ENCODE results near the gene GLCE. TPM values are rescaled to one million over a fixed set of nuclear protein-coding genes. Genes with fewer than 3 reads are reported as not detected.

Gene GLCE
- total RNA-seq, 2 experiments from 2014 or later = 3.8 to 4.0 TPM

GRCh38 chr15:69234676-69235075 lies 74.2 kb downstream of the GLCE start:
- H3K36me3 Mint-ChIP-seq (ENCODE audit: low read depth) = no peaks in the 10 kb centered on the region
- H3K27me3 Mint-ChIP-seq = no peaks in the 10 kb centered on the region
- H3K27ac Mint-ChIP-seq = no peak overlapping the region
- ChIA-PET POLR2A (interaction anchor here (0.6 kb wide), 1 partner anchor 93 kb away, joined by 3 read pairs; no protein-coding TSS in a partner anchor), CTCF (no interaction called here)
- H3K9me3 Mint-ChIP-seq = no peaks in the 10 kb centered on the region
- H3K4me1 Mint-ChIP-seq = no peaks in the 10 kb centered on the region
- no peak overlapping the region for H3K4me3 Mint-ChIP-seq
- no peak for DNase-seq

DNA sequence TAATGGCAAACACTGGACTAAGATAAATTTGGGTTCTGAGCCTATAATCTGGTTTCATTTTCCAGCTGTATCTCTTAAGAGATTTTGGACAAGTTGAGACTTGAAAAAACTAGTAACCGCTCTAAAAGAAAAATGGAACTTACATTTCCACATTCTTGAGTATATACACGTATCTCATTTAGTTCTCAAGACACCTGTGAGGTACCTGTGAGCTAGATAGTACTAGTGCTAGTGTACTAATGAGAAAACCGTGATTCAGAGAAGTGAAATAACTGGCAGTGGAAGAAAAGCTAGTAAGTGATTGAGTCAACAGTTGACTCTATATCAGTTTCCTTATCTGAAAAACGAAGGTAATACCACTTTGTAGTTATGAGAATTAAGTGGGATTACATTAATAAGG lies 76.1 kb downstream of the GLCE start:
- ChIA-PET POLR2A (no interaction called here), CTCF (no interaction called here)
- Mint-ChIP-seq H3K27me3 (no peaks in the 10 kb centered on the region), H3K4me1 (no peaks in the 10 kb centered on the region), H3K4me3 (no peak overlapping the region), H3K36me3 (ENCODE audit: low read depth) (no peaks in the 10 kb centered on the region), H3K9me3 (no peaks in the 10 kb centered on the region), H3K27ac (no peak overlapping the region)
- no peak for DNase-seq

DNA sequence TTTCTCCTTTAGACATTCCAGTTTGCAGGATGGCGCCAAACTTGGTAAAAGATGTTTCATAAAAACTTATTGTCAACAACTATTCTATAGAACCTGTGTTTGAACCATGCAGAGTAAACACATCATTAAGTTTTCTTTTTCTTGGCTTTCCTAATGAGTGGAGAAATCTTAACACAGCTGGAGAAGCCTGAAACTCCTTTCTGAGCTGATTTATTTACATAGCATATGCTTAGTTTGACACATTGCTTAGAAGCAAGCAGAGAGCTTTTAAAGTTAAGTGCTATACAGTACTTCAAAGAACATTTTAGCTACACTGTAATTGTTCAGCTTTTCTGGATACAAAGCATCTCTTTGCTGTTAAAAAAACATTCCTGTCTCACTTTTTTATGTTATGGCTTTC lies 77.3 kb downstream of the GLCE start:
- H3K4me3 Mint-ChIP-seq = no peak overlapping the region
- DNase-seq = no peak
- ChIA-PET POLR2A (no interaction called here), CTCF (interaction anchor here (0.5 kb wide), 1 partner anchor 34 kb away, joined by 3 read pairs; no protein-coding TSS in a partner anchor)
- no peaks in the 10 kb centered on the region for H3K4me1 Mint-ChIP-seq
- no peaks in the 10 kb centered on the region for H3K36me3 Mint-ChIP-seq (ENCODE audit: low read depth)
- H3K9me3 Mint-ChIP-seq = no peaks in the 10 kb centered on the region
- no peak overlapping the region for H3K27ac Mint-ChIP-seq
- no peaks in the 10 kb centered on the region for H3K27me3 Mint-ChIP-seq

DNA sequence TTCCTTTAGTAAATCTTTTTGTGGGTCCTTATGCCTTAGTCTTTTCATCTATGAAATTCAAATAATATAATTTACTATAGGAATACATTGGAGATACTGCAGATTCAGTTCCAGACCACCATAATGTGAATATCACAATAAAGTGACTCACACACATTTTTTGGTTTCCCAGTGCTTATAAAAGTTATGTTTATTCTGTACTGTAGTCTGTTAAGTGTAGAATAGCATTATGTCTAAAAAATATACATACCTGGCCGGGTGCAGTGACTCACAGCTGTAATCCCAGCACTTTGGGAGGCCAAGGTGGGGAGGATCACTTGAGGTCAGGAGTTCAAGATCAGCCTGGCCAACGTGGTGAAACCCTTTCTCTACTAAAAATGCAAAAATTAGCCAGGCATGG lies 84.4 kb downstream of the GLCE start:
- DNase-seq = no peak
- no peaks in the 10 kb centered on the region for H3K27me3 Mint-ChIP-seq
- CTCF ChIA-PET = no interaction called here
- H3K27ac Mint-ChIP-seq = no peak overlapping the region
- H3K4me1 Mint-ChIP-seq = no peaks in the 10 kb centered on the region
- no peaks in the 10 kb centered on the region for H3K9me3 Mint-ChIP-seq
- H3K36me3 Mint-ChIP-seq (ENCODE audit: low read depth) = no peaks in the 10 kb centered on the region
- POLR2A ChIA-PET = no interaction called here
- H3K4me3 Mint-ChIP-seq = no peak overlapping the region

GRCh38 chr15:69253156-69253555 lies 92.7 kb downstream of the GLCE start:
- Mint-ChIP-seq H3K4me3 (no peak overlapping the region), H3K27ac (no peak overlapping the region), H3K36me3 (ENCODE audit: low read depth) (no peaks in the 10 kb centered on the region), H3K4me1 (no peaks in the 10 kb centered on the region), H3K27me3 (no peaks in the 10 kb centered on the region), H3K9me3 (no peaks in the 10 kb centered on the region)
- no peak for DNase-seq
- POLR2A ChIA-PET = no interaction called here
- CTCF ChIA-PET = no interaction called here

GRCh38 chr15:69265347-69265955 lies 105.0 kb downstream of the GLCE start:
- Mint-ChIP-seq H3K27ac (no peak overlapping the region), H3K36me3 (ENCODE audit: low read depth) (no peaks in the 10 kb centered on the region), H3K27me3 (no peaks in the 10 kb centered on the region), H3K4me3 (no peak overlapping the region), H3K9me3 (no peaks in the 10 kb centered on the region), H3K4me1 (no peaks in the 10 kb centered on the region)
- DNase-seq = no peak
- ChIA-PET CTCF (interaction anchor here (1.3 to 1.4 kb wide), 2 partner anchors 206 to 212 kb away, joined by 5 to 8 read pairs; no protein-coding TSS in a partner anchor), POLR2A (no interaction called here)

DNA sequence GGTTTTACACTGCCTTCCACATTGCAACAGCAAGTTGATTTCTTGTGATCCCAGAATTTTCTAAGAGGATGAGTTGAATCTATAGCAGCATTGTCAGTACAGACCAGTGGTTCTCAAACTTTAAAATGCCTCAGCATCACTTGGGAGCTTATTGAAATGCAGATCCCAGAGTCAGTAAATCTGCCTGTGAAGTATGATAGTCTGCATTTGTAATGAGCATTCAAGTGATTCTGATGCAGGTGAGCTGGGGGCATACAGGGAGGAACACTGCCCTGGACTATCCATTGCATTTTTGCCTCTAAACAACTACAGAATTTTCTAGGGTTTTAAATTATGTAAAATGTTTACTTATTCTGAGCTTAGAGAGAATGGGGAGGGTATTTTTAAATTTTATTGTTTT lies 110.8 kb downstream of the GLCE start:
- no peaks in the 10 kb centered on the region for H3K36me3 Mint-ChIP-seq (ENCODE audit: low read depth)
- CTCF ChIA-PET = no interaction called here
- no peak overlapping the region for H3K27ac Mint-ChIP-seq
- H3K27me3 Mint-ChIP-seq = peaks cover 3% of the 10 kb centered on the region
- no peak overlapping the region for H3K4me3 Mint-ChIP-seq
- no peaks in the 10 kb centered on the region for H3K9me3 Mint-ChIP-seq
- H3K4me1 Mint-ChIP-seq = no peaks in the 10 kb centered on the region
- POLR2A ChIA-PET = no interaction called here
- DNase-seq = no peak

DNA sequence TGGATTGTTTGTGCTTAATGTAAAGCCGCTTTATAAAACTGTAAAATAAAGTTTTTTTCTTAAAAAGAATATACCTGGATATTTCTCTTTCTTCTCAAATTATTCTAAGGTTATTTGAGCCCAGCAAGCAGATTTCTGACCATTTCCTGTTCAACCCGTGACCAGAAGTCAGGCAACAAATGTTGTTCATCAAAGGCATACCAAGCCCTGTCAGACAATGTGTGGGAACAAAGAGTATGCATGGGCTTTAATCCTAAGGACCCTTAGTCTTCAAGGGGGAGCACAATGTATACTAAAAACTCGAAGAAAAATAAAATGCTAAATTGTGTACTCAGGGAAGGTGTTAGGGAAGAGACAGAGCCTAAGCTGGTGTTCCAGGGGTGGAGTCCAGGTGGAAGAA lies 111.7 kb downstream of the GLCE start:
- CTCF ChIA-PET = no interaction called here
- no peak overlapping the region for H3K4me3 Mint-ChIP-seq

GRCh38 chr15:69272891-69273290 lies 112.5 kb downstream of the GLCE start:
- Mint-ChIP-seq H3K27ac (no peak overlapping the region), H3K4me3 (no peak overlapping the region), H3K36me3 (ENCODE audit: low read depth) (no peaks in the 10 kb centered on the region), H3K4me1 (no peaks in the 10 kb centered on the region), H3K27me3 (peaks cover 3% of the 10 kb centered on the region), H3K9me3 (no peaks in the 10 kb centered on the region)
- DNase-seq = no peak
- ChIA-PET CTCF (no interaction called here), POLR2A (no interaction called here)

More for the DNA sequence above, 111.7 kb downstream of the GLCE start:
- Mint-ChIP-seq H3K27me3 (peaks cover 3% of the 10 kb centered on the region), H3K4me1 (no peaks in the 10 kb centered on the region), H3K36me3 (ENCODE audit: low read depth) (no peaks in the 10 kb centered on the region), H3K9me3 (no peaks in the 10 kb centered on the region), H3K27ac (no peak overlapping the region)
- POLR2A ChIA-PET = no interaction called here
- DNase-seq = no peak

DNA sequence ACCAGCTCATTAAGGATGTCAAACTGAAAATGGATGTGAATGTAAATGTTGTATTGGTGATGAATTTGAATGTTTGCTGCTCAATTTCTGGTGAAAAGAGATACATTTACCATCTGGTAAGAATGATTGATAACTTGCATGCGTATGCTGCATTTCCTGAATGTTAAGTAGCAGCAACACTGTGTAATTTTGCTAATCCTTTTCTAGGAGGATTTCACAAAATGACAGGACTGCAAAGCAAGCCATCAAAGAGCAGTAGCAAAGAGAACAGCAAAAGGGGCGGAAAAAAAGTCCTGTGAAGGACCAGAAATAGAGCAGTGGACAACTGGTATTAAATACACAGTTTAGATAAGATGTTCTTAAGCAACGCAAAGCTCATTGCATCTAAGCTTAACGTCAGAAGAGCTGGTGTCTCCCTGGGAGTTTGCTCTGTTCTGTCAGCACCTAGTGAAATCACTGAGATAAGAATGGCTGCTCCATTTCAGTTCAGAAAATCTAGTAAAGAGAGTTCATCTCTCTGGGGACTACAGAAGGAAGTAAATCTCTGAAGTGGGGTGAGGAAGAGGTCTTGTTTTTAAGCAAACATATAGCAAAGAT lies 114.7 kb downstream of the GLCE start:
- Mint-ChIP-seq H3K9me3 (no peaks in the 10 kb centered on the region), H3K36me3 (ENCODE audit: low read depth) (no peaks in the 10 kb centered on the region), H3K4me1 (no peaks in the 10 kb centered on the region), H3K27ac (no peak overlapping the region), H3K27me3 (peaks cover 3% of the 10 kb centered on the region), H3K4me3 (no peak overlapping the region)
- CTCF ChIA-PET = no interaction called here
- POLR2A ChIA-PET = no interaction called here
- DNase-seq = no peak

DNA sequence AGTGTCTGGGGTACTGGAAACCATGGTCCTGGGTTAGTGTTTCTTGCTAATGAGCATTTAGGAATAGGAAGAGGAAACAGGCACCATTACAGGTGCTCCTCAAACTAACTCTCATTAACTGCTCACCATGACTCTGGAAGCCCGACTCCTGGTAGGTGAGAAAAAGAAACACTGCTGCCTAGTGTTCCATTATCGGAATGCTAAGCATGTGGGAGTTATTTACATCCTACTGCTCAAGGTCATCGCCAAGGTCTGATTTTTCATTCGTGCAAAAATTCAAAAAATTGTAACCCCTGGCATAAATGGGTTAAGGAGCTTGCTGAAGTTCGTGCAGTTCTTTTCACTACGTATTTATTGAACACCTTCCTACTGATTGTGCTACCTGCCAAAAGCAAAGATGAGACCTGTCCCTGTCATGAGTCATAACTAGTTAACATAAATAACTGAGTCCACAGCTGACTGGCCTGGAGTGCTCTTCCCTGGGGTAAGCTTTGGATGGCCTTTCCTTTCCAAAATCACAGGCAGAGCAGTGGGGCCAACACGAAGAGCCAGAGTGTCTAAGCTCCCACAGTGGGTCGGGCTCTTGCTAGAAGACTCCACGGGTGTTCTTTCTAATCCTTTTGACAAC lies 115.6 kb downstream of the GLCE start:
- ChIA-PET POLR2A (no interaction called here), CTCF (no interaction called here)
- H3K9me3 Mint-ChIP-seq = no peaks in the 10 kb centered on the region
- no peak overlapping the region for H3K4me3 Mint-ChIP-seq
- no peaks in the 10 kb centered on the region for H3K4me1 Mint-ChIP-seq
- DNase-seq = no peak
- peaks cover 3% of the 10 kb centered on the region for H3K27me3 Mint-ChIP-seq
- no peak overlapping the region for H3K27ac Mint-ChIP-seq
- H3K36me3 Mint-ChIP-seq (ENCODE audit: low read depth) = no peaks in the 10 kb centered on the region

DNA sequence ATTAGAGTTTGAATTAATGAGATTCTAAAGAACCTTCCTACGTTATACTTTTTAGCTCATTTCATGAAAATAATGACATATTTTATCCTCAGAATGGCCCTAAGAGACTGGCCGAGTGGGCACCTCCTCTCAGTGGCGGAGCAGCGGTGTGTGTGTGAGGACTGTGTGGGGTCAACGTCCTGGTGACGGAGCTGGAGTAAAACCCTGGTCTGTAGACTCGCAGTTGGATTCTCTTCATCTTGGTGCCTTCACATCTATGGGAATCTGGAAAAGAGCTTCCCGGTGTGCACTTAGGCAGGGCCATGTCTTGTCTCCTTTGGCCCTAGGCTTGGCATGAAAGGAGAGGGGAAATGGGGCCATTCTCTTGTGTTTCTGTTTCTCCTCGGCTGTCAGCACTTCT lies 116.9 kb downstream of the GLCE start:
- no peaks in the 10 kb centered on the region for H3K9me3 Mint-ChIP-seq
- H3K4me1 Mint-ChIP-seq = no peaks in the 10 kb centered on the region
- no peaks in the 10 kb centered on the region for H3K36me3 Mint-ChIP-seq (ENCODE audit: low read depth)
- CTCF ChIA-PET = no interaction called here
- peaks cover 4% of the 10 kb centered on the region for H3K27me3 Mint-ChIP-seq
- POLR2A ChIA-PET = no interaction called here
- no peak for DNase-seq
- H3K4me3 Mint-ChIP-seq = no peak overlapping the region
- H3K27ac Mint-ChIP-seq = no peak overlapping the region

DNA sequence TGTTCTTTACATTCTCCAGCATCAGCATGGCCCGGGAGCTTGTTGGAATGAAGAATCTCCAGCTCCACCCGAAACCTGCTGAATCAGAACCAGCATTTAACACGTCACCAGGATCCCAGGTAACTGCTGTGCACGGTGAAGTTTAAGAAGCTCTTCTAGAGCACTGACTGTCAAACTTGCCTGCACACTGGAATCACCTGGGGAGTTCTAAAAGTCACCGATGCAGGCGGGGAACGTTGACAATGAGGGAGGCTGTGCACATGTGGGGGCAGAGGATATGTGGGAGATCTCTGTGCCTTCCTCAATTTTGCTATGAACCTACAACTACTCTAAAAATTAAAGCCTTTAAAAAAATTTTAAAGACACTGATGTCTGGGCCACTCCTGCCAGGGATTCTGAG lies 119.2 kb downstream of the GLCE start:
- Mint-ChIP-seq H3K27ac (no peak overlapping the region), H3K4me3 (no peak overlapping the region), H3K4me1 (no peaks in the 10 kb centered on the region), H3K27me3 (peaks cover 4% of the 10 kb centered on the region), H3K36me3 (ENCODE audit: low read depth) (no peaks in the 10 kb centered on the region), H3K9me3 (no peaks in the 10 kb centered on the region)
- no peak for DNase-seq
- POLR2A ChIA-PET = no interaction called here
- CTCF ChIA-PET = no interaction called here

- CTCF ChIA-PET = no interaction called here
- H3K27me3 Mint-ChIP-seq = peaks cover 1% of the 10 kb centered on the region
- H3K9me3 Mint-ChIP-seq = no peaks in the 10 kb centered on the region
- no peaks in the 10 kb centered on the region for H3K4me1 Mint-ChIP-seq
- no peak for DNase-seq
- POLR2A ChIA-PET = no interaction called here
- no peaks in the 10 kb centered on the region for H3K36me3 Mint-ChIP-seq (ENCODE audit: low read depth)
- no peak overlapping the region for H3K4me3 Mint-ChIP-seq
- H3K27ac Mint-ChIP-seq = no peak overlapping the region
These were observed 120.3 kb downstream of the GLCE start for GRCh38 chr15:69280783-69281182.

Measured in activated CD4-positive, alpha-beta memory T cell treated with anti-CD3 and anti-CD28 coated beads, Interleukin-2, amount 10 ng/mL, durations not matched to agents 7 days and 5 days (primary cell).